Activated CD8-positive, alpha-beta memory T cell treated with anti-CD3 and anti-CD28 coated beads, Interleukin-2, amount 50 U/mL, for 48 hours (primary cell): ENCODE results near the gene USB1.
A peak's percentile ranks its signal among the peaks of the same experiment; 100 is the strongest.

ENCODE experiments used
- DNase-seq: peaks from one replicate; pipeline ENCODE4 v3.0.0-alpha.2; 2020

The USB1 gene

GRCh38 chr16:58021661-58022551 is 20.7 kb downstream of the USB1 start:
- DNase-seq, result no peak

- no peak for DNase-seq
Observed at GRCh38 chr16:58022601-58023371, 21.6 kb downstream of the USB1 start.

DNA sequence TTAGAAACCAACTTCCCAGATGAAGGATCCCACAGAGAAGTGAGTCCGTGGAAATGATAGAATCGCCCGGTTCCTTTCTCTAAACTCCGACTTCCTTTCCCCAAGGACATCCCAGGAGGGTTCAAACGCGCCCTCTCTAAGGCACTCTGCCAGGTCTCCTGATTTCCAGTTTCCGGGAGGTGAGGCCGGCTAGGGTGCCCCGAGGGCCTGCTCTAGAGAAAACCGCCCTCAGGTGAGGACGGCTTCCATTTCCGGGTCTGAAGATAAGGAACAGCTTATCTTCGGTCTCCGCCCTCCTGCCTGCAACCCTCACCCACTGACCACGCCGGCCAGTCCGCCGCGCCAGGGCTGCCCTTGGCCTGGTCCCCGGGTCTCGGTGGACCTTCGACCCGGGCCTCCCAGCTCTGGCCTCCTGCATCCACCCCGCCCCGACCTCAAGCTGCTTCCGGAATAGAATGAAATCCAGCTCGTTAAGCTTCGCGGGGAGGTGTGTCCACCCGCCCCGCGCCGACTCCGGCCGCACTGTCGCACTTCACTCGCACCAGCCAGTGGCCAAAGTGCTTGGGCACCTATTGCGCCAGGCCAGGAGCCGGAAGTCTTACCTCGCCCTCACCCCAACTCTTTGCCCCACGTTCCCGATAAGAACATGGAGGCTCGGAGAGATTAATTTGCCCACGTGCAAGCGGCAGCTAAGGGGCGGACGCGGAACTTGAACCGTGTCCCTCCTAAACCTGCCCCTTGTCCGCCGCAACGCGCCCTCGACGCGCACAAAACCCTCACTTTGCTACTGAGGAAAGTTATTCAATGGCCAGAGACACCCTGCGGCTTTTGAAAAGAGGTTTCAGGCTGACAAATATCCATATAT is 23.5 kb downstream of the USB1 start:
- peak; percentile 62 for DNase-seq

DNA sequence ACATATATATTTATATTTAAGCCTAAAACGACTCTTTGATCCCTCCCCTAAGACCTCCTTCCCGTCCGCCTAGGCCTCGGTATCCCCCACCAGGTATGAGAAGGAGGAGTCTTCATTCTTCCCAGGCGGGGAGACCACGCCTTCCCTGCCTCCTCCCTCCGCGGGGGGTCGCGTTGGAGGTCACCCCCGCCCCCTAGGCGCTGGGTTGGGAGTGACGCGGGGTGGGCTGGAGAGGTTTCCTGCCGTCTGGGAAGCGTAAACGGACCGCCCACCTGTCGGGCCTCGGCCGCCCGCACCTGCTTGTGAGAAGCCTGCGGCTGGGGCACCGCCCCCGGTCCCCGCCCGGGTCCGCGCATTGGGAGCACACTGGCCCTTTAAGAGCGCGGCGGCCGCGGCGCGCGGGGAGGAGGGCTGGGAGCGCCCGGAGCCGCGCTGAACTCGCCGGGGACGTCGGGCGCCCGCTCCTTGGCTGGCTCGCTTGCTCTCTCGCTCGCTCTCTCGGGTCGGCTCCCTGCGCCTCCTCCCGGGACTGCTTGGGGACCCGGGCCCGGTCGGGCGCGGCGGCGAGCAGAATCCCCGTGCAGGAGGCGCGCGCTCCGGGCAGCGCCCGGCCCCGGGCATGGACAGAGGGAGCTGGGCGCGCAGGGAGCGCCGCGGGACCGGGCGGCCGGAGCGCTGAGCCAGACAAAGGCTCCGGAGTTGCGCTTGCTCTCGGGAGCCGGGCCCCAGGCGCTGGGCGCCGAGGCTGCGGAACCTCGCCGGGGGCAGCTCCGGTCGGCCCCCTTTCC is 24.3 kb downstream of the USB1 start, which contains the start of gene MMP15:
Gene MMP15 (plus strand): TSS at position 404 of the 788 bp plus-strand sequence. CDS start 597 bp downstream, outside the sequence.
- DNase-seq, result peak; percentile 83

GRCh38 chr16:58026139-58026704 is 25.0 kb downstream of the USB1 start:
- DNase-seq, result peak; percentile 59

DNA sequence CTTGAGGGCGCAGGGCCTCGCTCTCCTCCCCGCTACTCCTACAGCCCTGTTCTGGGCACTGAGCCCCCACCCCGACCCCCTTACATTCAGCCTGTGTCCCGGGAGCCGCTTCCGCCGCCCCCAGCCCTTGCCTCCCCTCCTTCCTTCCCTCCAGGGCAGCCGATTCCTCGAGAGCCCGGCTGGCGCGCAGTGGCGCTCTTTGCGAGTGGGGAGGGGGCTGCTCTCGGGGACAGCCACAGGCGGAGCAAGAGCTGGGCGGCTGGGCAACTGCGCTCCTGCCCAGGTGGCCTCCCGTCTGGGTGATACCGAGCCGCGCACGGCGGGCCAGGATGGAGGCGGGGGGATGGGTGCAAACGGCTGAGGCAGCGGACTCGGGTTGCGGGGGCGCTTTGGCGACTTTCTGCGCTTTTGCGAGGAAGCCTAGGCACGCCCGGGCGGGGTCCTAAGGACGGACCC is 25.5 kb downstream of the USB1 start:
- DNase-seq, result no peak

GRCh38 chr16:58027161-58027915 is 26.1 kb downstream of the USB1 start:
- no peak for DNase-seq

DNA sequence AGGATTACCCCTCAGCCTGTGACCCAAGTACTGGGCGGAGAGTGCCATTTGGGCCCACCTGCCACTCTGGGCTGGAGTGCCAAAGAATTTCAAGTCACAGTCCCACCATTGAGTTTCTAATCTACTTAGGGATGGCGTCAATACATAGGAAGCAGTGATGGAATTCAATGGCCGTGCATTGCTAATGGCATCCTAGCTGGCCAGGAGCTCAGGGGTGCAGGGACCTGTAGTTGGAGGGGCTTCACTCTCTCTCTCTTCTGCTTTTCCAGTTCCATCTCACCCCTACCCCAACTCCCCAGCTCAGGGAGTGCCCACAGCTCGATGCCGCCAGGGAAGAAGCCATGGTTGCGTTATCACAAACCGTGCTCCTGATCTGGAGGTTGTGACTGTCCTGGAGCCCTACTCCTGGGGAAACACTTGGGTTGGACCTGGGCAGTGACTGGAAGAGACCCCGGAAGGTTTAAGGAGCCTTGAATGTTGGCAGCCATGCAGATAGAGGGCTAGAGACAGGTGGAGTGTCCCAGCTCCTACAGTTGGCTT is 26.8 kb downstream of the USB1 start:
- DNase-seq, result no peak

DNA sequence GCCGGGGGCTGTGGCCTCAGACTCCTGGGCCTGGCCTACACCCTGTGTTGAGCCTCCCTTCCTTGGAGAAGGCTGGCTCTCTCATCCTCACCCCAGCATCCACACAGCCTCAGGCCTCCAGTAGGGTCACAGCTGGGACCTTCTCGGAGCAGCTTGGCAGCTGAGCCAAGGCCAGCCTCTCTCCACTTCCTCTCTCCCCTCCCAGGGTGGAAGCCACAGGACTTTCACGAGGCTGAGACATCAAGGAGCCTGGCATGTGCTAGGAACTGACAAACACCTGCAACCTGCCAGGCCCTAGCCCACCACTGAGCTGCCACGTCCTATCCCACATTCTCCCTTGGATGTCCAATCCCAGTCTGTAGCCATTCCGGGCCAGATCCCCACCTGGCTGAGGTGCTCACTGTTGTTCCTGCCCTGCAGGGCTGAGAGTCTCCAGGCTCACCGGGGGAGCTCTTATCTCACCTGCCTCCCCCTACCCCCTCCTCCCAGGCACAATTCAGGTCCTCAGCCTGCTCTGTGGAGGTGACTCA is 27.4 kb downstream of the USB1 start:
- DNase-seq, result no peak

GRCh38 chr16:58029410-58029809 is 28.2 kb downstream of the USB1 start:
- DNase-seq, result no peak

GRCh38 chr16:58030136-58030840 is 29.1 kb downstream of the USB1 start:
- no peak for DNase-seq

DNA sequence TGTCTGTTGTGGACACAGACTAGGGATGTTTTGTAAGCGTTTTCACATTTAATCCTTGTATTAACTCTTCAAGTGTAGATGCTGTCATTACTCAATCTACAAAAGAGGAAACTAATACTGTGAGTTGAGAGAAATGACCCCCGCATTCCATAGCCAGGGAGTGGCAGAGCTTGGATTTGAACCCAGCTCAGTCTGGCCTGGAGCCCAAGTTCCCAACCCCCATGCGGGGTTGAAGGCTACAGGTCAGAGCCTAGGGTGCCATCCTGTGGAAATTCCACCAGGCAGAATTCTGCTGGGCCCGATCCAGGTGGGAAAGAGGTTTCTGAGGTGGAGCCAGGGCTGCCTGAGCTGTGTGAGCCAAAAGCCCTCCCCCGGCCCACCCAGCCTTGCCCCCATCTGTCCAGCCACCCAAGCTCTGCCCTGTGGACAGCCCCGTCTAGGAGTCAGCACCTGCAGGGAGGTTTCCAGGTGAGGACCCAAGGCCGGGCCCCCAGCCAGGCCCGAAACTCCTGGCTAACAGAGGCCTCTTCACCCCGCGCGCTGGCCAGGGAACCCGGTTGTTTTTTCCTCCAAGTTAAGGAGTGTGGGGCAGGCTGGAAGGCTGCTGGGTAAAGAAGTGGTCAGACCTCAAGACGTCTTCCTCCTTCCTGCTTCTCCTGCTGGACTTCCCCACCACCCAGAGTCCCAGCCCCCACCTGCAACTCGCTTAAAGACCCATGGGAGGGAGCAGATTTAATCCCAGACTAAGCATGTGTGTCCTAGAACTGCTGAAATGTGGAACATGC is 30.0 kb downstream of the USB1 start:
- no peak for DNase-seq

DNA sequence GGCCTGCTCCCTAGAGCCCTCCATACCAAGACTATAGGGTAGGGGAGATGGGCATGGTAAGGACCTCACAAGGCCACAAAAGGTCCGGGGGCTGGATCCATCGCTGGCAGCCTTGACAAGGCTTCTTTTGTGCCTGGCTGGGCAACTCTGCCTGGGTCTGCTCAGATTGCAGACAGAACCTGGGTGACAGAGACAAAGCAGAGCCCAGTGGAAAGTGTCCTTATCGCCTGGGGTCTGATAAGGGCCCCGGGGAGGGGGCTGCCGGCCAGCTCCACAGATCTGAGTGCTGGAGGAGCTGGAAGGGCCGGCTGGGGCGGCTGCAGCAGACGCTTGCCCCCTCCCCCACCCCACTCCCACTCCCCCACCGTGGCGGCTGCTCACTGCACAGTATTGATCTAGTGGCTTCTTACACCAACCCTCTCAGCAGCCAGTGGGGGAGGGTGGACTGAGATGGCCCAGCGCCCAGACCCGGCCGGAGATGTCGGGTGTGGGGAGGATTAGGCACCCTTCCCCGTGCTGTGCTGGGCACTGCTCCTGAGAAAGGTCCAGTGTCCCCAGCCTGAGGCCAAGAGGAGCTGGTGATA is 31.6 kb downstream of the USB1 start:
- no peak for DNase-seq

GRCh38 chr16:58034128-58034685 is 33.0 kb downstream of the USB1 start:
- DNase-seq, result no peak

- DNase-seq, result no peak
Observed at GRCh38 chr16:58034774-58035173, 33.6 kb downstream of the USB1 start.

GRCh38 chr16:58035356-58036170 is 34.4 kb downstream of the USB1 start:
- DNase-seq, result no peak

GRCh38 chr16:58036943-58037342 is 35.7 kb downstream of the USB1 start:
- no peak for DNase-seq
